Muscle layer of duodenum (tissue), 2 donors: Measurements from ENCODE around the gene BRAF.
"Not testable (repeated sequence)": the region's sequence is repeated elsewhere in the genome, so short reads cannot be mapped to it uniquely, and the experiment has no call there.

Experiments
- H3K27ac ChIP-seq: one replicate; pipeline ENCODE4 v1.7.0; 2013; ENCODE audit warnings: mild to moderate bottlenecking, low read length
- H3K27me3 ChIP-seq: one replicate; pipeline ENCODE4 v1.7.0; 2013; ENCODE audit warnings: low read depth, mild to moderate bottlenecking, control low read depth, low read length
- H3K36me3 ChIP-seq, 2 donors: one replicate each; pipeline ENCODE4 v1.7.0; 2013; ENCODE audit warnings: low read length in 2 of 2, control low read depth in 1 of 2, mild to moderate bottlenecking in 1 of 2; ENCODE audit not compliant: insufficient read depth in 2 of 2, control insufficient read depth in 1 of 2
- H3K4me1 ChIP-seq, 2 donors: one replicate each; pipeline ENCODE4 v1.7.0; 2013; ENCODE audit warnings: low read length in 2 of 2, mild to moderate bottlenecking in 2 of 2, control low read depth in 1 of 2, moderate library complexity in 1 of 2; ENCODE audit not compliant: insufficient read depth in 2 of 2, control insufficient read depth in 1 of 2
- H3K4me3 ChIP-seq, 2 donors: one replicate each; pipeline ENCODE4 v1.7.0; 2013; ENCODE audit warnings: low read length in 2 of 2, low read depth in 1 of 2, mild to moderate bottlenecking in 1 of 2
- H3K9me3 ChIP-seq, 2 donors: one replicate each; pipeline ENCODE4 v1.7.0; 2013; ENCODE audit warnings: low read length in 2 of 2, control low read depth in 1 of 2, mild to moderate bottlenecking in 1 of 2; ENCODE audit not compliant: control insufficient read depth in 1 of 2
- donor health status: healthy.

The BRAF gene

DNA sequence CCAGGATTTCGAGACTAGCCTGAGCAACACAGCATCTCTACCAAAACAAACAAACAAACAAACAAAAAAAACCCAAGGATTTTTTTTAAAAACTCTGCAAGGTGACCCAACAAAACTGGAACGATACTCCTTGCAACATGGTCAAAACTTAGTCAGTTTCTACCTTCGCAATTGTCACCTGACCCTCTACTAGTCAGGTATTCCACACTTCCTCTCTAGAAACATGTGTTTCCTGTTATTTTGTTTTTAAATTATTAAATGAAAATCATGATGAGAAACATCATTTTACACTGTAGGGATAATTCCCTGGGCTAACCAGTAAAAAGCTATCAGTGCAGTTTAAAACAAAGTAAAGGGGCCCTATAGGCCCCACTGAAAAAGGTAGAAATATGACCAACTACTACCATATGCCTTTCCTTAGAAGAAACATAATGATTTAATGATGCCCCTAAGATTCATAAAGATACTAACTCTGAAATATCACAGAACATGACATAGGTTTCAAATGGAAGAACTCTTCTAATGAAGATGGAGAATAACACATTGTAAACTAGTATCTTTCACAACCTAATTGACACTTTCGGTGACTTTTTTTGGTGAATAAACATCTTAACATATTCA lies 8.7 kb downstream of the BRAF start:
- peaks cover 0 to 11% of the 10 kb centered on the region in 2 donors for H3K4me1 ChIP-seq
- no peak overlapping the region for H3K4me3 ChIP-seq
- no peaks in the 10 kb centered on the region for H3K9me3 ChIP-seq
- H3K36me3 ChIP-seq = no peaks in the 10 kb centered on the region
- no peaks in the 10 kb centered on the region for H3K27me3 ChIP-seq
- no peak overlapping the region for H3K27ac ChIP-seq

- no peaks in the 10 kb centered on the region for H3K27me3 ChIP-seq
- H3K9me3 ChIP-seq = no peaks in the 10 kb centered on the region
- H3K27ac ChIP-seq = no peak overlapping the region
- no peaks in the 10 kb centered on the region for H3K36me3 ChIP-seq
- peaks cover 0 to 15% of the 10 kb centered on the region in 2 donors for H3K4me1 ChIP-seq
- H3K4me3 ChIP-seq = no peak overlapping the region
Observed at GRCh38 chr7:140914083-140914482, 10.6 kb downstream of the BRAF start.

- H3K4me3 ChIP-seq, H3K9me3 ChIP-seq, H3K36me3 ChIP-seq, H3K27ac ChIP-seq, H3K27me3 ChIP-seq: not testable (repeated sequence)
- peaks cover 0 to 15% of the 10 kb centered on the region in 2 donors for H3K4me1 ChIP-seq
Observed at GRCh38 chr7:140913596-140913928, 11.2 kb downstream of the BRAF start.

DNA sequence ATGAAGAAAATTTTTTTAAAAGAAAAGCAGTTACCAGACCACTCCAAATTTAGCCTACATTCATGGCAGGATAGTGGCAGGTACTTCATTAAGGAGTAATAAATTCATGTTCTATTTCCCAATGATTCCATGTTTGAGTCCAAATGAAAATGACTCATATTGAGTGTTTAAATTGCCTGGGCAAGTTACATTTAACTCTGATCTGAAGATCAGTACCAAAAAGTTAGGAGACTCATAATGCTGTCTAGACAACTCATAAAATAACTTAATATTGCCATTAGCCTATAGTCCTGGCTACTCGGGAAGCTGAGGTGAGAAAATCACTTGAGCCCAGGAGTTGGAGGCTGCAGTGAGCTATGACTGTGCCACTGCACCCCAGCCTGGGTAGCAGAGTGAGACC lies 13.0 kb downstream of the BRAF start:
- H3K4me1 ChIP-seq = peaks cover 0 to 15% of the 10 kb centered on the region in 2 donors
- no peaks in the 10 kb centered on the region for H3K36me3 ChIP-seq
- no peaks in the 10 kb centered on the region for H3K27me3 ChIP-seq

GRCh38 chr7:140909476-140910161 lies 15.1 kb downstream of the BRAF start:
- no peaks in the 10 kb centered on the region for H3K36me3 ChIP-seq
- H3K27me3 ChIP-seq = no peaks in the 10 kb centered on the region
- H3K4me3 ChIP-seq = no peak overlapping the region
- H3K4me1 ChIP-seq = peaks cover 0 to 15% of the 10 kb centered on the region in 2 donors
- no peak overlapping the region for H3K27ac ChIP-seq
- no peaks in the 10 kb centered on the region for H3K9me3 ChIP-seq

More for the DNA sequence above, 13.0 kb downstream of the BRAF start:
- no peak overlapping the region for H3K4me3 ChIP-seq
- H3K9me3 ChIP-seq = no peaks in the 10 kb centered on the region
- no peak overlapping the region for H3K27ac ChIP-seq

GRCh38 chr7:140908361-140908760 lies 16.4 kb downstream of the BRAF start:
- no peak overlapping the region for H3K27ac ChIP-seq
- H3K4me3 ChIP-seq = no peak overlapping the region
- no peaks in the 10 kb centered on the region for H3K36me3 ChIP-seq
- no peaks in the 10 kb centered on the region for H3K27me3 ChIP-seq
- no peaks in the 10 kb centered on the region for H3K9me3 ChIP-seq
- H3K4me1 ChIP-seq = peaks cover 0 to 10% of the 10 kb centered on the region in 2 donors

- no peaks in the 10 kb centered on the region for H3K27me3 ChIP-seq
- H3K9me3 ChIP-seq = no peaks in the 10 kb centered on the region
- H3K27ac ChIP-seq = no peak overlapping the region
- no peak overlapping the region for H3K4me3 ChIP-seq
- H3K36me3 ChIP-seq = no peaks in the 10 kb centered on the region
- no peaks in the 10 kb centered on the region for H3K4me1 ChIP-seq
Observed at GRCh38 chr7:140903741-140904480, 20.8 kb downstream of the BRAF start.

DNA sequence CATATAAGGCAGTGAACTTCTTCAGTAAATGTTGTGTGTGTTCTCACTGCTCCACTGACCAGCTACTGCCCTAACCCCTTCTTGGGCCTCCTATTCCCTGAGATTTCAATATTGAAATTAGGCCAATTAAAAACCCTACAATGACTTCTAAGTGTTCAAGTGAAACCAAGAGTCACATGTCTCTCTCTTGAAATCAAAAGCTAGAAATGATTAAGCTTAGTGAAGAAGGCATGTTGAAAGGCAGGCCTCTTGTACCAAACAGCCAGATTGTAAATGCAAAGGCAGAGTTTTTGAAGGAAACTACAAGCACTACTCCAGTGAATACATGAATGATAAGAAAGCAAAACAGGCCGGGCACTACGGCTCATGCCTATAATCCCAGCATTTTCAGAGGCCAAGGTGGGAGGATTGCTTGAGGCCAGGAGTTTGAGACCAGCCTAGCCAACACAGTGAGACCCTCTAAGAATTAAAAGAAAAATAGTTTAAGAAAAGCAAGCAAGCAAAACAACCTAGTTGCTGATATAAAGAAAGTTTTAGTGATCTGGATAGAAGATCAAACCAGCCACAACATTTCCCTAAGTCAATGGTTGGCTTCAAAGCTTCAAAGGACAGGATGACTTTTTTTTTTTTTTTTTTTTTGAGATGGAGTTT lies 22.3 kb downstream of the BRAF start:
- Histone ChIP-seq H3K4me3 (no peak overlapping the region), H3K9me3 (no peaks in the 10 kb centered on the region), H3K27me3 (no peaks in the 10 kb centered on the region), H3K4me1 (no peaks in the 10 kb centered on the region), H3K27ac (no peak overlapping the region), H3K36me3 (no peaks in the 10 kb centered on the region)

GRCh38 chr7:140901941-140902302 lies 22.8 kb downstream of the BRAF start:
- no peaks in the 10 kb centered on the region for H3K36me3 ChIP-seq
- H3K9me3 ChIP-seq = no peaks in the 10 kb centered on the region
- H3K27me3 ChIP-seq = no peaks in the 10 kb centered on the region
- no peaks in the 10 kb centered on the region for H3K4me1 ChIP-seq
- H3K4me3 ChIP-seq = no peak overlapping the region
- no peak overlapping the region for H3K27ac ChIP-seq

DNA sequence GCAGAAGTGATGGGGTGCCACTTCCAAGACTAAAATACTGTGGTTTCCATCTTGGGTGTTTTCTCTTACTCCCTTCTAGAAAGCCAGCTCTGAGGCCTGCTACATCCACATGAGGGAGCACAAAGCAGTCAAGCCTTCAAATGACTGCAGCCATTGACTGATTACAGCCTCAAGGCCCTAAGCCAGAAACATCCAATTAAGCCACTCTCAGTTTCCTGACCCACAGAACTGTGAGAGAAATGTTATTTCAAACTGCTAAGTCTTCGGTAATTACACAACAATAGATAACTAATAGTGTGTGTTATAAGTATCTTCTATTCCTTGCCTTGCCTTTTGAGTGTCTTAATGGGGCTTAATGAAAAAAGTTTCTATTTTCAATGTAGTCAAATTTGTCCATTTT lies 24.8 kb downstream of the BRAF start:
- H3K36me3 ChIP-seq = no peaks in the 10 kb centered on the region
- no peak overlapping the region for H3K4me3 ChIP-seq
- no peaks in the 10 kb centered on the region for H3K27me3 ChIP-seq
- no peak overlapping the region for H3K27ac ChIP-seq
- no peaks in the 10 kb centered on the region for H3K9me3 ChIP-seq
- H3K4me1 ChIP-seq = no peaks in the 10 kb centered on the region

- Histone ChIP-seq H3K4me1 (peaks cover 0 to 3% of the 10 kb centered on the region in 2 donors), H3K36me3 (no peaks in the 10 kb centered on the region), H3K9me3 (no peaks in the 10 kb centered on the region), H3K4me3 (no peak overlapping the region), H3K27me3 (no peaks in the 10 kb centered on the region), H3K27ac (no peak overlapping the region)
Observed at GRCh38 chr7:140898786-140899536, 25.8 kb downstream of the BRAF start.
